Measurements from ENCODE around the gene LOC128125822.
"Not testable (repeated sequence)": the region's sequence is repeated elsewhere in the genome, so short reads cannot be mapped to it uniquely, and the experiment has no call there.

Gene LOC128125822

GRCh38 chr6:63581355-63582013, 9.2 kb downstream of the LOC128125822 start:
- in situ Hi-C loops (cut with MboI; ENCODE audit: low sequenced_read_pairs), result no loop called here

GRCh38 chr6:63582579-63583231, 10.4 kb downstream of the LOC128125822 start:
- in situ Hi-C loops (cut with MboI; ENCODE audit: low sequenced_read_pairs), result no loop called here

- in situ Hi-C loops (cut with MboI; ENCODE audit: low sequenced_read_pairs), result no loop called here
These were observed 11.8 kb downstream of the LOC128125822 start for GRCh38 chr6:63584125-63584514.

- in situ Hi-C loops (cut with MboI; ENCODE audit: low sequenced_read_pairs), result no loop called here
These were observed 12.3 kb downstream of the LOC128125822 start for GRCh38 chr6:63584566-63584965.

- in situ Hi-C loops (cut with MboI; ENCODE audit: low sequenced_read_pairs), result not testable (repeated sequence)
These were observed 13.4 kb downstream of the LOC128125822 start for GRCh38 chr6:63585652-63586051.

GRCh38 chr6:63589952-63590411, 17.7 kb downstream of the LOC128125822 start:
- in situ Hi-C loops (cut with MboI; ENCODE audit: low sequenced_read_pairs), result no loop called here

GRCh38 chr6:63592886-63593285, 20.6 kb downstream of the LOC128125822 start:
- in situ Hi-C loops (cut with MboI; ENCODE audit: low sequenced_read_pairs), result no loop called here

GRCh38 chr6:63597141-63598048, 25.1 kb downstream of the LOC128125822 start:
- in situ Hi-C loops (cut with MboI; ENCODE audit: low sequenced_read_pairs), result no loop called here

- in situ Hi-C loops (cut with MboI; ENCODE audit: low sequenced_read_pairs), result no loop called here
These were observed 26.1 kb downstream of the LOC128125822 start for GRCh38 chr6:63598049-63599036.

GRCh38 chr6:63599243-63599642, 27.0 kb downstream of the LOC128125822 start:
- in situ Hi-C loops (cut with MboI; ENCODE audit: low sequenced_read_pairs), result no loop called here

GRCh38 chr6:63600136-63600535, 27.9 kb downstream of the LOC128125822 start:
- in situ Hi-C loops (cut with MboI; ENCODE audit: low sequenced_read_pairs), result no loop called here

GRCh38 chr6:63609231-63609630, 37.0 kb downstream of the LOC128125822 start:
- in situ Hi-C loops (cut with MboI; ENCODE audit: low sequenced_read_pairs), result no loop called here

GRCh38 chr6:63610944-63611343, 38.7 kb downstream of the LOC128125822 start:
- in situ Hi-C loops (cut with MboI; ENCODE audit: low sequenced_read_pairs), result no loop called here

- in situ Hi-C loops (cut with MboI; ENCODE audit: low sequenced_read_pairs), result no loop called here
These were observed 39.3 kb downstream of the LOC128125822 start for GRCh38 chr6:63611560-63611959.

GRCh38 chr6:63615590-63615989, 43.3 kb downstream of the LOC128125822 start:
- in situ Hi-C loops (cut with MboI; ENCODE audit: low sequenced_read_pairs), result no loop called here

Measured in HL-60/S4 treated with phorbol 12-myristate 13-acetate at 8.2 ng/mL for 4 days and 3 days (cell line).